HFFc6 (cell line): Measurements from ENCODE around the gene TUBA1C. TPM values are rescaled to one million over a fixed set of nuclear protein-coding genes. Genes with fewer than 3 reads are reported as not detected.

Source experiments
- DNase-seq: peaks from one replicate; pipeline ENCODE4 v3.0.0-alpha.2; 2018
- H3K27ac Mint-ChIP-seq: 2 replicates; pipeline ENCODE4 v1.8.0; 2020; ENCODE audit warnings: mild to moderate bottlenecking, mixed read lengths
- H3K27me3 Mint-ChIP-seq: 2 replicates; pipeline ENCODE4 v1.8.0; 2021; ENCODE audit warnings: mild to moderate bottlenecking, moderate library complexity, mixed read lengths; ENCODE audit not compliant: insufficient read depth
- H3K36me3 Mint-ChIP-seq: 2 replicates; pipeline ENCODE4 v1.8.0; 2021; ENCODE audit warnings: low read depth, mixed read lengths
- H3K4me1 Mint-ChIP-seq: 2 replicates; pipeline ENCODE4 v1.8.0; 2020; ENCODE audit warnings: low read depth, mixed read lengths
- H3K4me3 Mint-ChIP-seq: 2 replicates; pipeline ENCODE4 v1.8.0; 2020; ENCODE audit warnings: mild to moderate bottlenecking, moderate library complexity, mixed read lengths
- H3K9me3 Mint-ChIP-seq: 2 replicates; pipeline ENCODE4 v1.8.0; 2020; ENCODE audit warnings: mild to moderate bottlenecking, mixed read lengths
- total RNA-seq, 6 experiments: library from RNA; stranded (reverse); fragmentation: NEBNext Ultra II Directional; extraction: Animal tissue kit (Norgen Biotek cat#: 25700); gene quantifications; 2 replicates in 1 of 6; 3 replicates in 5 of 6; pipeline ENCODE4 v1.2.3, GENCODE V29; 2021
- TF ChIP-seq, protein P1 (sequence below): fragments of 200-600 bp; sonication (generic); IDR thresholded peaks from 2 replicates; pipeline ENCODE4 v1.5.0; 2021; ENCODE audit warnings: antibody characterized with exemption, mild to moderate bottlenecking

Gene TUBA1C
- total RNA-seq, 6 experiments from 2014 or later: 571 to 1,139 (median 936) TPM

- TF ChIP-seq, protein P1, sequence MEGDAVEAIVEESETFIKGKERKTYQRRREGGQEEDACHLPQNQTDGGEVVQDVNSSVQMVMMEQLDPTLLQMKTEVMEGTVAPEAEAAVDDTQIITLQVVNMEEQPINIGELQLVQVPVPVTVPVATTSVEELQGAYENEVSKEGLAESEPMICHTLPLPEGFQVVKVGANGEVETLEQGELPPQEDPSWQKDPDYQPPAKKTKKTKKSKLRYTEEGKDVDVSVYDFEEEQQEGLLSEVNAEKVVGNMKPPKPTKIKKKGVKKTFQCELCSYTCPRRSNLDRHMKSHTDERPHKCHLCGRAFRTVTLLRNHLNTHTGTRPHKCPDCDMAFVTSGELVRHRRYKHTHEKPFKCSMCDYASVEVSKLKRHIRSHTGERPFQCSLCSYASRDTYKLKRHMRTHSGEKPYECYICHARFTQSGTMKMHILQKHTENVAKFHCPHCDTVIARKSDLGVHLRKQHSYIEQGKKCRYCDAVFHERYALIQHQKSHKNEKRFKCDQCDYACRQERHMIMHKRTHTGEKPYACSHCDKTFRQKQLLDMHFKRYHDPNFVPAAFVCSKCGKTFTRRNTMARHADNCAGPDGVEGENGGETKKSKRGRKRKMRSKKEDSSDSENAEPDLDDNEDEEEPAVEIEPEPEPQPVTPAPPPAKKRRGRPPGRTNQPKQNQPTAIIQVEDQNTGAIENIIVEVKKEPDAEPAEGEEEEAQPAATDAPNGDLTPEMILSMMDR: peak; percentile 86
- Mint-ChIP-seq H3K9me3 (no peaks in the 10 kb centered on the region), H3K36me3 (no peaks in the 10 kb centered on the region), H3K4me3 (no peak overlapping the region), H3K27me3 (peaks cover 30% of the 10 kb centered on the region), H3K4me1 (no peaks in the 10 kb centered on the region; the same call in 1 of the 2 replicates), H3K27ac (no peak overlapping the region)
- DNase-seq: no peak
These were observed 31.4 kb downstream of the TUBA1C start for GRCh38 chr12:49296034-49296835.

DNA sequence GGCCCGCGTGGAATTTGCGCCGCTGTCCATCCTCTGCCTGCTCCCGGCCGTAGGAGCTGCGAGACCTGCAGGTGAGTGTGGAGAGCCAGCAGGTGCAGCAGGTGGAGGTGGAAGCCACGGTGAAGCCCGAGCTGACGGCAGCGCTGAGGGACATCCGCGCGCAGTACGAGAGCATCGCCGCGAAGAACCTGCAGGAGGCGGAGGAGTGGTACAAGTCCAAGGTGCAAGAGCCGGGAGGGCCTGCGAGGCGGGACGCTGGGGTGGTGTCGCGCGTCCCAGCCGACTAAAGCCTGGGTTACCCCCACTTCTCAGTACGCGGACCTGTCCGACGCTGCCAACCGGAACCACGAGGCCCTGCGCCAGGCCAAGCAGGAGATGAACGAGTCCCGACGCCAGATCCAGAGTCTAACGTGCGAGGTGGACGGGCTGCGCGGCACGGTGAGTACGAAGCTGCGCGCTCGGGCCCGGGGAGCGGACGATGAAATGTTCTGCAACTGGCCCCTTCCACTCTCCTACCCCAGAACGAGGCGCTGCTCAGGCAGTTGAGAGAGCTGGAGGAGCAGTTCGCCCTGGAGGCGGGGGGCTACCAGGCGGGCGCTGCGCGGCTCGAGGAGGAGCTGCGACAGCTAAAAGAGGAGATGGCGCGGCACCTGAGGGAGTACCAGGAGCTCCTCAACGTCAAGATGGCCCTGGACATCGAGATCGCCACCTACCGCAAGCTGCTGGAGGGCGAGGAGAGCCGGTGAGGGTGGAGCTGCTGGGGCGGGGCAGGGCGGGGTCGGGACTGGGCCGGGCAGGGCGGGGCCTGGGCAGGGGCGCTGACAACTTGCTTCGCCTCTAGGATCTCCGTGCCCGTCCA lies 32.2 kb downstream of the TUBA1C start:
- Mint-ChIP-seq H3K27me3 (peaks cover 31% of the 10 kb centered on the region), H3K27ac (no peak overlapping the region), H3K4me3 (peak overlapping the region; percentile 42; the same call in 1 of the 2 replicates), H3K4me1 (peaks cover 5% of the 10 kb centered on the region; the same call in 1 of the 2 replicates), H3K9me3 (no peaks in the 10 kb centered on the region), H3K36me3 (no peaks in the 10 kb centered on the region)
- no peak for DNase-seq
- TF ChIP-seq, protein P1: peak; percentile 59; the same call in 1 of the 2 replicates

DNA sequence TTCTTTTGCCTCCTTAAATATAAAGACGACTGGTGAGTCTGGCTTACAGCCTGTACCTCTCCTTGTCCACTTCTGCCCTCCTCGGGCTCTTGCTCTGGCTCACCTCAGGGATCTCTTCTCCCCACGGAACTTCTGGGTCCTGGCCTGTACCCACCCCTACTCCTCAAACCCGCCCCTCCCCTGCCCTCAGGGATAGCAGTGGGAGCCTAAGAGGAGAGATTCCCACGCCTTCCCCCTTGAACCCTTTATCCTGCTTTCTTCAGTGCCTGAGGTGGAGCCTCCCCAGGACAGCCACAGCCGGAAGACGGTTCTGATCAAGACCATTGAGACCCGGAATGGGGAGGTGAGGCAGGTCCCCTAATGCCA lies 32.8 kb downstream of the TUBA1C start:
- TF ChIP-seq, protein P1: no peak
- Mint-ChIP-seq H3K4me3 (no peak overlapping the region; the same call in 1 of the 2 replicates), H3K9me3 (no peaks in the 10 kb centered on the region), H3K4me1 (peaks cover 5% of the 10 kb centered on the region; the same call in 1 of the 2 replicates), H3K27ac (no peak overlapping the region), H3K36me3 (no peaks in the 10 kb centered on the region), H3K27me3 (peaks cover 33% of the 10 kb centered on the region)
- no peak for DNase-seq

- peaks cover 5% of the 10 kb centered on the region; the same call in 1 of the 2 replicates for H3K4me1 Mint-ChIP-seq
- H3K36me3 Mint-ChIP-seq: no peaks in the 10 kb centered on the region
- H3K9me3 Mint-ChIP-seq: no peaks in the 10 kb centered on the region
- H3K27ac Mint-ChIP-seq: no peak overlapping the region
- no peak for DNase-seq
- H3K4me3 Mint-ChIP-seq: no peak overlapping the region
- TF ChIP-seq, protein P1: peak; percentile 53; the same call in 1 of the 2 replicates
- peaks cover 35% of the 10 kb centered on the region for H3K27me3 Mint-ChIP-seq
These were observed 33.3 kb downstream of the TUBA1C start for GRCh38 chr12:49298160-49298559.

DNA sequence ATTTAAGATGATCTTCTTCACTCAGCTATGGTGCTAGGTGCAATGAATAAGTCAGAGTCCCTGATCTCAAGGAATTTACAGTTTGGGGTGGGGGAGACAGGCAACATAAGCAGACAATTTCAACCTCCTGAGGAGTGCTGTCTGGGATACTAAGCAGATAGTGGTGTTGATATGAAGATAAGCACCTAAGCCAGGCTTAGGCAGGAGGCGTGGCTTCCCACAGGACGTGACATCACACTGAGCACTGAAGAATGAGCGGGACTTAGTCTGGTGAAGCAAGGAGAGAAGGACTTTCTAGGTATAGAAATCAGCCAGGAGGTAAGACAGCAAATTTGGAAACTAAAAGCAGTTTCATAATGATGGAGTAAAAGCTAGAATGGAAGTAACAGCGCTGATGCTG lies 36.9 kb downstream of the TUBA1C start:
- Mint-ChIP-seq H3K9me3 (no peaks in the 10 kb centered on the region), H3K27me3 (peaks cover 33% of the 10 kb centered on the region), H3K4me3 (no peak overlapping the region), H3K4me1 (peaks cover 5% of the 10 kb centered on the region; the same call in 1 of the 2 replicates), H3K27ac (no peak overlapping the region), H3K36me3 (no peaks in the 10 kb centered on the region)
- TF ChIP-seq, protein P1: no peak
- DNase-seq: no peak
